Type B pancreatic cell (in vitro differentiated cells): ENCODE measurements around the gene ATG5. TPM values are rescaled to one million over a fixed set of nuclear protein-coding genes. Genes with fewer than 3 reads are reported as not detected.
A peak's percentile ranks its signal among the peaks of the same experiment; 100 is the strongest.

Experiments used
- DNase-seq: peaks from one replicate; pipeline ENCODE4 v3.0.0; 2021; ENCODE audit warnings: mixed read lengths; ENCODE audit not compliant: unreplicated experiment; ENCODE audit errors: extremely low spot score
- H3K27ac Mint-ChIP-seq: 2 replicates; pipeline ENCODE4 v1.8.0; 2021; ENCODE audit warnings: mild to moderate bottlenecking, mixed read lengths
- H3K27me3 Mint-ChIP-seq: 2 replicates; pipeline ENCODE4 v1.8.0; 2021; ENCODE audit warnings: mixed read lengths
- H3K36me3 Mint-ChIP-seq: 2 replicates; pipeline ENCODE4 v1.8.0; 2021; ENCODE audit warnings: mixed read lengths
- H3K4me1 Mint-ChIP-seq: one replicate; pipeline ENCODE4 v1.8.0; 2021; ENCODE audit warnings: mixed read lengths; ENCODE audit not compliant: unreplicated experiment
- H3K4me3 Mint-ChIP-seq: 2 replicates; pipeline ENCODE4 v1.8.0; 2021; ENCODE audit warnings: mild to moderate bottlenecking, mixed read lengths
- H3K9me3 Mint-ChIP-seq: 2 replicates; pipeline ENCODE4 v1.8.0; 2021; ENCODE audit warnings: mixed read lengths
- total RNA-seq: library from RNA; stranded (reverse); gene quantifications from 2 replicates; pipeline ENCODE4 v1.2.1, GENCODE V29; 2021; ENCODE audit warnings: low replicate concordance
- TF ChIP-seq, protein P1 (sequence below): fragments of 200-600 bp; sonication (generic); conservative IDR thresholded peaks from 2 replicates; pipeline ENCODE4 v1.5.0; 2021; ENCODE audit warnings: antibody characterized with exemption, mild to moderate bottlenecking

The ATG5 gene
- total RNA-seq, 1 donor from 2014 or later = 27.8 TPM

DNA sequence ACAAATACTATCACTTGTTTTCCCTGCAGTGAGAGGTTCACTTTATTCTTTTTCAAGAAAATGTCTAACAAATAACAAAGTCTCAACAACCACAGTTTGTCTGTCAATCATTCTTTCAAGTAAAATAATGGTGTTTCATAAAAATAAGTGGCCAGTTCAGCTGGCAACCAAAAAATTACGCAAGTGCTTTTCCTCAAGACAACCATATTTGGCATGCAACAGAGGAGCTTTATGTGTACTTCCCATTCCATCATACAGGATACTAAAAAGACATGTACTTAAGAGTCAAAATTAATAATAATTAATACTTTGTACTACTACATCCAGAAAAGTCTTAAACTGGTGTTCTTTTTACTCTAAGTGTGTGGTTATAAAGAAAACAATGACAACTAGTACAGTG, 34.6 kb downstream of the ATG5 start:
- no peak overlapping the region for H3K4me3 Mint-ChIP-seq

DNA sequence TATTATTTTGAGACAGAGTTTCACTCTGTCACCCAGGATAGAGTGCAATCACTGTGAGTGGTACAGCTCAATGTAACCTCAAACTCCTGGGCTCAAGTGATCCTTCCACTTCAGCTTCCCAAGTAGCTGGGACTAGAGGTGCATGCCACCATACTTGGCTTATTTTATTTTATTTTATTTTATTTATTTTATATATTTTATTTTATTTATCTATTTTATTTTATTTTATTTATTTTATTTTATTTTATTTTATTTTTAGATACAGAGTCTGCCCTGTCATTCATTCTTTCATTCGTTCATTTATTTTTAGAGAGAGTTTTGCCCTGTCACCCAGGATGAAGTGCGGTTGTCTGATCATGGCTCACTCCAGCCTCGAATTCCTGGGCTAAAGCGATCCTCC, 35.5 kb downstream of the ATG5 start:
- TF ChIP-seq, protein P1, sequence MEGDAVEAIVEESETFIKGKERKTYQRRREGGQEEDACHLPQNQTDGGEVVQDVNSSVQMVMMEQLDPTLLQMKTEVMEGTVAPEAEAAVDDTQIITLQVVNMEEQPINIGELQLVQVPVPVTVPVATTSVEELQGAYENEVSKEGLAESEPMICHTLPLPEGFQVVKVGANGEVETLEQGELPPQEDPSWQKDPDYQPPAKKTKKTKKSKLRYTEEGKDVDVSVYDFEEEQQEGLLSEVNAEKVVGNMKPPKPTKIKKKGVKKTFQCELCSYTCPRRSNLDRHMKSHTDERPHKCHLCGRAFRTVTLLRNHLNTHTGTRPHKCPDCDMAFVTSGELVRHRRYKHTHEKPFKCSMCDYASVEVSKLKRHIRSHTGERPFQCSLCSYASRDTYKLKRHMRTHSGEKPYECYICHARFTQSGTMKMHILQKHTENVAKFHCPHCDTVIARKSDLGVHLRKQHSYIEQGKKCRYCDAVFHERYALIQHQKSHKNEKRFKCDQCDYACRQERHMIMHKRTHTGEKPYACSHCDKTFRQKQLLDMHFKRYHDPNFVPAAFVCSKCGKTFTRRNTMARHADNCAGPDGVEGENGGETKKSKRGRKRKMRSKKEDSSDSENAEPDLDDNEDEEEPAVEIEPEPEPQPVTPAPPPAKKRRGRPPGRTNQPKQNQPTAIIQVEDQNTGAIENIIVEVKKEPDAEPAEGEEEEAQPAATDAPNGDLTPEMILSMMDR = no peak
- Mint-ChIP-seq H3K36me3 (peaks cover 39% of the 10 kb centered on the region), H3K4me3 (no peak overlapping the region), H3K9me3 (peaks cover 6% of the 10 kb centered on the region), H3K27ac (no peak overlapping the region), H3K27me3 (no peaks in the 10 kb centered on the region), H3K4me1 (peaks cover 15% of the 10 kb centered on the region)
- DNase-seq = no peak

More for the DNA sequence above, 34.6 kb downstream of the ATG5 start:
- Mint-ChIP-seq H3K36me3 (peaks cover 38% of the 10 kb centered on the region), H3K4me1 (peaks cover 15% of the 10 kb centered on the region), H3K27me3 (no peaks in the 10 kb centered on the region), H3K9me3 (peaks cover 6% of the 10 kb centered on the region), H3K27ac (no peak overlapping the region)
- DNase-seq = no peak
- TF ChIP-seq, protein P1 = no peak

DNA sequence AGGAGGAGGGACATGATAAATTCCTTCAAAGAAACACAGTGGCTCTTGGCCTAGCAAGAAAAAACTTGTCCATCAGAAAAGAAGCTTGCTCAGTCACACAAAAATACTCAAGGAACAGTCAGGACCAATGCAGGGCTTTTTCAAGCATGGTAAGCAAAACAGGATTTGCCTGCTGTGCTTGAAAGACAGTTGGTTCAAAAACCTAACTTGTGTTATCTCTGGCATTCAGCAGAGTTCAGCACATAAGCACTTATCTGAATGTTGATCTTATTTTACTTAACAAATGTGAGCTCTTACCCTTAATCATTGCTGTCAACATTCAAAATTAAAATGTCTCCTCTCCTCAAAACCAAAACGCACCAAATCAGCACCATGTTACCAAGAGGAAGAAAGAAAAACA, 38.3 kb downstream of the ATG5 start:
- TF ChIP-seq, protein P1 = no peak
- peak overlapping the region; percentile 80 for H3K27ac Mint-ChIP-seq
- H3K4me1 Mint-ChIP-seq = peaks cover 15% of the 10 kb centered on the region
- peak overlapping the region; percentile 69 for H3K4me3 Mint-ChIP-seq
- peaks cover 28% of the 10 kb centered on the region for H3K36me3 Mint-ChIP-seq
- H3K27me3 Mint-ChIP-seq = no peaks in the 10 kb centered on the region
- DNase-seq = no peak
- peaks cover 6% of the 10 kb centered on the region for H3K9me3 Mint-ChIP-seq

DNA sequence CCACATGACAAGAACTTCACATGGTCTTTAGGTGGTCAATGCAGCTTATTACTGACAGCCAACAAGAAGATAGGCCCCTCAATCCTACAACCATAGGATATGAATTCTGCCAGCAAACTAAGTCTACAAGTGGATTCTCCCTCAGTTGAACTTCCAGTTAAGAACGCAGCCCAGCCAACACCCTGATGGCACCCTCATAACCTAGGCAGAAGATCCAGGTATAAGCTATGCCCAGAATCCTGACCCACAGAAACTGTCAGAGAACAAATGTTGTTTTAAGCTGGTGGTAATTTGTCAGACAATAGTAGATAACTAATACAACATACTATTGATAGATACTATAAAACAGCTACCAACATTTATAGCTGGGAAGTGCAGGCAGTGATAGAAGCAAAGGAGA, 38.8 kb downstream of the ATG5 start:
- Mint-ChIP-seq H3K27me3 (no peaks in the 10 kb centered on the region), H3K27ac (peak overlapping the region; percentile 80), H3K4me1 (peaks cover 15% of the 10 kb centered on the region), H3K36me3 (peaks cover 24% of the 10 kb centered on the region), H3K4me3 (peak overlapping the region; percentile 69), H3K9me3 (peaks cover 4% of the 10 kb centered on the region)
- TF ChIP-seq, protein P1 = no peak
- no peak for DNase-seq

DNA sequence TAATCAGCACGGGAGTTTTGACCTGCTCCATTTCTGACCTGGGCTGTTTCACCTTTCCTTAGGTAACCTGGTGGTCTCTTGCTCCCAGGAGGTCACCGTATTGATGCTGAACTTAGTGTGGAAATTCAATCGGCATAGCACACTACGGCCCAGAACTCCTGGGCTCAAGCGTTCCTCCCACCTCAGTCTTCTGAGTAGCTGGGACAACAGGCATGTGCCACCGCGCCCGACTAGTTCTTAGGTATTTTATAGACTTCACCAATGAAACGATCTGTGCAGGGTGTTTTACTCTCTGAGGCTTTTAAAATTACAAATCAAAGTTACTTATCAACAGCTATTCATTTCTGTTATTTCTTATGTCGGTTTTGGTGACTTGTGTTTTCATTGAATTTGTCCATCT, 42.1 kb downstream of the ATG5 start:
- Mint-ChIP-seq H3K27me3 (no peaks in the 10 kb centered on the region), H3K9me3 (no peaks in the 10 kb centered on the region), H3K4me3 (no peak overlapping the region), H3K4me1 (peaks cover 10% of the 10 kb centered on the region), H3K27ac (no peak overlapping the region), H3K36me3 (peaks cover 18% of the 10 kb centered on the region)
- TF ChIP-seq, protein P1 = no peak
- DNase-seq = no peak

DNA sequence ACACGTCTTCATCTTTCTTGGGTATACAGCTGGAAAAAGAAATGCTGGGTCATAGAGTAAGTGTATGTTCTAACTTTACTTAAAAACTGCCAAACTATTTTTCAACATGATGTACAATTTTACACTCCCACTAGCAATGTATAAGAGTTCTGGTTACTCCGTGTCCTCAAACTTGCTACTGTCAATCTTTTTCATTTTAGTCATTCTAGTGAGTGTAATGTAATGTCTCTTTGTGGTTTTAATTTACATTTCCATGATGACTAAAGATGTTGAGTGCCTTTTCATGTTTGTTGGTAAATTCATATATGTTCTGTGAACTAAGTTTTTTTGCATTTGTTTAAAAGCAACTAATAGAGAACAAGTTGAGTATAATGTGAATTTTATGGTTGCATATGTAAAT, 43.9 kb downstream of the ATG5 start:
- no peak overlapping the region for H3K4me3 Mint-ChIP-seq
- no peak for DNase-seq
- peaks cover 18% of the 10 kb centered on the region for H3K36me3 Mint-ChIP-seq
- no peaks in the 10 kb centered on the region for H3K27me3 Mint-ChIP-seq
- no peaks in the 10 kb centered on the region for H3K9me3 Mint-ChIP-seq
- TF ChIP-seq, protein P1 = no peak
- H3K4me1 Mint-ChIP-seq = peaks cover under 1% of the 10 kb centered on the region
- no peak overlapping the region for H3K27ac Mint-ChIP-seq
